ENCODE results near the gene SORL1. TPM values are rescaled to one million over a fixed set of nuclear protein-coding genes. Genes with fewer than 3 reads are reported as not detected.

Gene SORL1
- total and polyA plus RNA-seq, 7 donors: 3.2 to 19.8 (median 12.2) TPM

- no peak for DNase-seq
- Histone ChIP-seq H3K4me3 (no peak overlapping the region), H3K27me3 (no peaks in the 10 kb centered on the region), H3K9me3 (no peaks in the 10 kb centered on the region), H3K4me1 (no peaks in the 10 kb centered on the region), H3K27ac (no peak overlapping the region), H3K36me3 (no peaks in the 10 kb centered on the region)
- TF ChIP-seq POLR2A (IDR thresholded peaks at IDR 0.05) (no peak), CTCF (IDR thresholded peaks at IDR 0.05) (no peak), EP300 (IDR thresholded peaks at IDR 0.05) (no peak), POLR2AphosphoS5 (IDR thresholded peaks at IDR 0.05) (no peak)
- intact Hi-C loops (cut with DNase I): no loop called here
Observed at GRCh38 chr11:121437018-121437685, 15.0 kb upstream of the SORL1 start.

- no peaks in the 10 kb centered on the region for H3K9me3 ChIP-seq
- no peaks in the 10 kb centered on the region for H3K36me3 ChIP-seq
- no peaks in the 10 kb centered on the region for H3K4me1 ChIP-seq
- H3K27me3 ChIP-seq: no peaks in the 10 kb centered on the region
- H3K4me3 ChIP-seq: no peak overlapping the region
- no peak overlapping the region for H3K27ac ChIP-seq
- intact Hi-C loops (cut with DNase I): no loop called here
- no peak for TF ChIP-seq CTCF (IDR thresholded peaks at IDR 0.05)
- no peak for TF ChIP-seq POLR2AphosphoS5 (IDR thresholded peaks at IDR 0.05)
- no peak for TF ChIP-seq EP300 (IDR thresholded peaks at IDR 0.05)
- no peak for TF ChIP-seq POLR2A (IDR thresholded peaks at IDR 0.05)
- no peak for DNase-seq
- 83 to 95% methylated on average over 4 of the region's 4 CpGs for WGBS, 2 donors
Observed at GRCh38 chr11:121437686-121438078, 14.4 kb upstream of the SORL1 start.

GRCh38 chr11:121439337-121439736 is 12.8 kb upstream of the SORL1 start:
- 77 to 88% methylated on average over 4 of the region's 4 CpGs for WGBS, 2 donors
- no peak for DNase-seq
- H3K4me3 ChIP-seq: no peak overlapping the region
- no peaks in the 10 kb centered on the region for H3K4me1 ChIP-seq
- no peaks in the 10 kb centered on the region for H3K27me3 ChIP-seq
- no peak overlapping the region for H3K27ac ChIP-seq
- no peaks in the 10 kb centered on the region for H3K9me3 ChIP-seq
- H3K36me3 ChIP-seq: no peaks in the 10 kb centered on the region
- TF ChIP-seq CTCF (IDR thresholded peaks at IDR 0.05) (no peak), POLR2AphosphoS5 (IDR thresholded peaks at IDR 0.05) (no peak), POLR2A (IDR thresholded peaks at IDR 0.05) (no peak), EP300 (IDR thresholded peaks at IDR 0.05) (no peak)
- intact Hi-C loops (cut with DNase I): no loop called here

GRCh38 chr11:121439759-121440158 is 12.4 kb upstream of the SORL1 start:
- intact Hi-C loops (cut with DNase I): no loop called here
- Histone ChIP-seq H3K27me3 (no peaks in the 10 kb centered on the region), H3K27ac (no peak overlapping the region), H3K9me3 (no peaks in the 10 kb centered on the region), H3K36me3 (no peaks in the 10 kb centered on the region), H3K4me1 (no peaks in the 10 kb centered on the region), H3K4me3 (no peak overlapping the region)
- DNase-seq: no peak
- TF ChIP-seq POLR2AphosphoS5 (IDR thresholded peaks at IDR 0.05) (no peak), POLR2A (IDR thresholded peaks at IDR 0.05) (no peak), CTCF (IDR thresholded peaks at IDR 0.05) (no peak), EP300 (IDR thresholded peaks at IDR 0.05) (no peak)

GRCh38 chr11:121441521-121441920 is 10.6 kb upstream of the SORL1 start:
- Histone ChIP-seq H3K4me1 (no peaks in the 10 kb centered on the region), H3K36me3 (no peaks in the 10 kb centered on the region), H3K4me3 (no peak overlapping the region), H3K27ac (no peak overlapping the region), H3K27me3 (no peaks in the 10 kb centered on the region), H3K9me3 (no peaks in the 10 kb centered on the region)
- DNase-seq: no peak
- no peak for TF ChIP-seq POLR2A (IDR thresholded peaks at IDR 0.05)
- no peak for TF ChIP-seq POLR2AphosphoS5 (IDR thresholded peaks at IDR 0.05)
- TF ChIP-seq EP300 (IDR thresholded peaks at IDR 0.05): no peak
- TF ChIP-seq CTCF (IDR thresholded peaks at IDR 0.05): no peak
- intact Hi-C loops (cut with DNase I): no loop called here
- WGBS, 2 donors: 88 to 94% methylated on average over 2 of the region's 2 CpGs
